Ovary (tissue), 9 donors: ENCODE measurements around the gene LIMCH1. TPM values are rescaled to one million over a fixed set of nuclear protein-coding genes. Genes with fewer than 3 reads are reported as not detected.

ENCODE experiments used
- DNase-seq, 5 donors: peaks; one replicate each; pipeline ENCODE4 v3.0.0-alpha.2; 2019 to 2020
- H3K27ac ChIP-seq, 2 donors: fragments of 200-600 bp; one replicate each; pipeline versions ENCODE4 v1.5.1 to v1.8.0; 2019 to 2022
- H3K27me3 ChIP-seq: fragments of 200-600 bp; one replicate; pipeline ENCODE4 v1.8.0; 2022
- H3K36me3 ChIP-seq: fragments of 200-600 bp; sonication (generic); one replicate; pipeline ENCODE4 v1.5.1; 2019
- H3K4me1 ChIP-seq: one replicate; pipeline ENCODE4 v1.8.1; 2013; ENCODE audit warnings: mild to moderate bottlenecking, moderate library complexity; ENCODE audit not compliant: insufficient read depth
- H3K4me3 ChIP-seq: fragments of 200-600 bp; sonication (generic); one replicate; pipeline ENCODE4 v1.5.1; 2017
- H3K9me3 ChIP-seq, 2 donors: fragments of 200-600 bp in 1 of 2; sonication (generic) in 1 of 2; one replicate each; pipeline versions ENCODE4 v1.5.1 to v1.8.1; 2013 to 2019; ENCODE audit warnings: mild to moderate bottlenecking in 1 of 2, moderate library complexity in 1 of 2
- CTCF ChIP-seq, 3 donors: fragments of 450-650 bp in 2 of 3; fragments of 200-600 bp in 1 of 3; IDR thresholded peaks; one replicate each; pipeline versions ENCODE4 v1.5.1 to v1.8.0; 2016 to 2022; ENCODE audit warnings: antibody characterized with exemption in 3 of 3, mild to moderate bottlenecking in 1 of 3
- EP300 ChIP-seq: sonication (generic); formaldehyde crosslinking; IDR thresholded peaks from one replicate; pipeline ENCODE4 v1.6.1; 2017; ENCODE audit warnings: antibody characterized with exemption
- POLR2A ChIP-seq: fragments of 450-650 bp; IDR thresholded peaks from one replicate; pipeline ENCODE4 v1.6.1; 2017; ENCODE audit warnings: antibody characterized with exemption, mild to moderate bottlenecking, moderate library complexity
- WGBS, 3 donors: extraction: QIAGEN DNeasy Blood & Tissue Kit in 1 of 3; methylation state at CpG; one replicate each; pipeline versions ENCODE4 v1.1.5 to v1.1.7; 2013 to 2017; 5-methylcytosine and 5-hydroxymethylcytosine counted together
- intact Hi-C, 4 donors: fragments of 100-400 bp; cut with DNase I; formaldehyde crosslinking; loops; one replicate each; pipeline versions ENCODE4 v1.11.0 to v1.15.1; 2022 to 2023
- polyA plus RNA-seq, 2 donors: library from polyadenylated mRNA; stranded (reverse); fragments of 200-250 nt in 1 of 2; fragments of 350-450 nt in 1 of 2; fragmentation: Illumina TruSeq in 1 of 2; extraction: RNeasy Lipid Tissue Mini Kit (QIAGEN cat#74804) in 1 of 2; gene quantifications; one replicate each; pipeline ENCODE4 v1.2.3, GENCODE V29; 2013 to 2014
- total RNA-seq, 7 donors: library from RNA; depleted of rRNA in 2 of 7; stranded (reverse); fragments of >200 nt in 2 of 7; fragmentation: NEBNext Ultra II Directional in 3 of 7; extraction: Animal tissue kit (Norgen Biotek cat#: 25700) in 3 of 7; gene quantifications; one replicate each; pipeline versions ENCODE4 v1.1.0 to v1.2.4, GENCODE V29; 2016 to 2023
- donor health status: DM: no; HTN: no; CAD: no; lungs with moderate emphysema.
- donor health status: DM: no; HTN: no; CAD: no.
- donor health status: Bipolar disorder and iron deficiency.
- donor health status: DM: yes; HTN: yes; CAD: no.
- donor health status: DM: no; HTN: no; CAD: no.
- donor health status: DM: yes; HTN: yes; CAD: no.

Gene LIMCH1
- total and polyA plus RNA-seq, 9 donors = 9.7 to 56.6 (median 23.6) TPM

GRCh38 chr4:41561244-41561643 is 23.3 kb downstream of the LIMCH1 start:
- no peaks in the 10 kb centered on the region for H3K9me3 ChIP-seq
- 79 to 85% (median 83%) methylated on average over 3 of the region's 3 CpGs for WGBS, 3 donors
- H3K36me3 ChIP-seq = no peaks in the 10 kb centered on the region
- no peak overlapping the region for H3K27ac ChIP-seq
- no peaks in the 10 kb centered on the region for H3K27me3 ChIP-seq
- no peak for TF ChIP-seq EP300
- TF ChIP-seq CTCF (IDR thresholded peaks at IDR 0.05) = no peak
- no peak for TF ChIP-seq POLR2A
- H3K4me3 ChIP-seq = no peak overlapping the region
- no peaks in the 10 kb centered on the region for H3K4me1 ChIP-seq
- intact Hi-C loops = no loop called here
- no peak for DNase-seq

GRCh38 chr4:41567186-41567585 is 29.2 kb downstream of the LIMCH1 start:
- H3K9me3 ChIP-seq = no peaks in the 10 kb centered on the region
- intact Hi-C loops = no loop called here
- H3K4me3 ChIP-seq = no peak overlapping the region
- TF ChIP-seq CTCF (IDR thresholded peaks at IDR 0.05) = no peak
- TF ChIP-seq POLR2A = no peak
- no peak for TF ChIP-seq EP300
- no peaks in the 10 kb centered on the region for H3K36me3 ChIP-seq
- no peak overlapping the region for H3K27ac ChIP-seq
- no peak for DNase-seq
- H3K27me3 ChIP-seq = no peaks in the 10 kb centered on the region
- 71 to 76% (median 75%) methylated on average over 2 of the region's 2 CpGs for WGBS, 3 donors
- no peaks in the 10 kb centered on the region for H3K4me1 ChIP-seq

- Histone ChIP-seq H3K27me3 (no peaks in the 10 kb centered on the region), H3K27ac (no peak overlapping the region), H3K9me3 (no peaks in the 10 kb centered on the region), H3K4me3 (no peak overlapping the region), H3K36me3 (no peaks in the 10 kb centered on the region), H3K4me1 (peaks cover 2% of the 10 kb centered on the region)
- WGBS, 3 donors = 92 to 95% (median 95%) methylated on average over 5 of the region's 5 CpGs
- TF ChIP-seq CTCF (IDR thresholded peaks at IDR 0.05) (no peak), POLR2A (no peak), EP300 (no peak)
- DNase-seq = no peak
- intact Hi-C loops = no loop called here
Observed at GRCh38 chr4:41568363-41568762, 30.4 kb downstream of the LIMCH1 start.

GRCh38 chr4:41569961-41570360 is 32.0 kb downstream of the LIMCH1 start:
- intact Hi-C loops = no loop called here
- no peak for DNase-seq
- 53 to 80% (median 54%) methylated on average over 4 of the region's 4 CpGs for WGBS, 3 donors
- TF ChIP-seq CTCF (IDR thresholded peaks at IDR 0.05) = no peak
- no peak for TF ChIP-seq EP300
- no peak for TF ChIP-seq POLR2A
- Histone ChIP-seq H3K4me3 (no peak overlapping the region), H3K4me1 (peaks cover 2% of the 10 kb centered on the region), H3K27ac (no peak overlapping the region), H3K36me3 (no peaks in the 10 kb centered on the region), H3K27me3 (no peaks in the 10 kb centered on the region), H3K9me3 (no peaks in the 10 kb centered on the region)

GRCh38 chr4:41571422-41571821 is 33.5 kb downstream of the LIMCH1 start:
- Histone ChIP-seq H3K27ac (no peak overlapping the region), H3K36me3 (no peaks in the 10 kb centered on the region), H3K27me3 (no peaks in the 10 kb centered on the region), H3K4me1 (peaks cover 2% of the 10 kb centered on the region), H3K4me3 (no peak overlapping the region), H3K9me3 (no peaks in the 10 kb centered on the region)
- TF ChIP-seq POLR2A (no peak), CTCF (IDR thresholded peaks at IDR 0.05) (no peak), EP300 (no peak)
- WGBS, 3 donors = 85 to 96% (median 93%) methylated on average over 1 of the region's 1 CpG
- intact Hi-C loops = no loop called here
- no peak for DNase-seq
